HG02870 (cell line): ENCODE measurements around the gene HCN2.

Experiments
- ATAC-seq: cut with Tn5 transposase; IDR thresholded peaks from one replicate; pipeline ENCODE4 v1.9.1; 2021; ENCODE audit warnings: mild to moderate bottlenecking, moderate library complexity; ENCODE audit not compliant: unreplicated experiment

HCN2 gene

DNA sequence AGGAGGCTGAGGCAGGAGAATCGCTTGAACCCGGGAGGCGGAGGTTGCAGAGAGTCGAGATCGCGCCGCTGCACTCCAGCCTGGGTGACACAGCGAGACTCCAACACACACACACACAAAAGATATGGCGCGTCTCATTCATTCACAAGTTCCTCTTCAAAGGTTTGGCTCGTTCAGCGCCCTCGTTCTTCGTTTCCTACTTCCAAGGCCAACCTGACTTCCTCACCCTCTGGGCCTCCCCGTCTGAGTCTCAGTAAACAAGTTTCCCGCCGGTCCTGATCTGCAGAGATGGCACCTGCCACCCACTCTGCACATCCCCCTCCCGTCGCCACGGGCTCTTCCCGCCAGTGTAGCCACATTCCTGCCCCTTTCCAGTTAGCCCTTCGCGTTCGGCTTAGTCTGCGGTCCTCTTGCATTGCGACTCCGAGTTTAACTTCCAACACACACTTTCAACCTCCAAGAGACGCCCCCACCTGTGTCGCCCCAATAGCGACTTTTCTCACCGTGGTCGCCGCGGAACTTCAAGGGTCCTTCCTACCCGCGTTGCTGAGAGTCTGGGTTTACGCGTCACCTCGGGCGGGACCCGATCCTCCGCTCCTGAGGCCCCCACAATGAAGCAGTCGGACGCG, 18.6 kb upstream of the HCN2 start:
- no peak for ATAC-seq

DNA sequence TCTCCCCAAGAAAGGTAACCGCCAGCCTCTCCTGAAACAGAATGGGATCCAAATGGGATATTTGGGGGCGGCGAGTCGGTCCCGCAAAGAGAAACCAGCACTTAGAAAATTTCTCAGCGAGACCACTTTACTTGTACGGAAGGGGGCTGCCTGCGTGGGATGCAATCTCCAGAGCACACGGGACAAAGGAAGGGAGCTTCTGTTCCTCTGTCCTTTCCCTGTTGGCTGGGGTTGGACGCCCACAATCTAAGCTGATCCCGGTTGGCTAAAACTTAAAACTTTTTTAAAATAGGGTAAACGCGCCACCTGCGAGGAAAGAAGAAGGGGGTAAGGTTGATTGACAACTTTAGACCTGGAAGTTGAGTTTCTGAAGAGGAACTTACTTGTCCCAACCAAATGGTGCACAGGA, 18.1 kb upstream of the HCN2 start:
- ATAC-seq, result no peak

DNA sequence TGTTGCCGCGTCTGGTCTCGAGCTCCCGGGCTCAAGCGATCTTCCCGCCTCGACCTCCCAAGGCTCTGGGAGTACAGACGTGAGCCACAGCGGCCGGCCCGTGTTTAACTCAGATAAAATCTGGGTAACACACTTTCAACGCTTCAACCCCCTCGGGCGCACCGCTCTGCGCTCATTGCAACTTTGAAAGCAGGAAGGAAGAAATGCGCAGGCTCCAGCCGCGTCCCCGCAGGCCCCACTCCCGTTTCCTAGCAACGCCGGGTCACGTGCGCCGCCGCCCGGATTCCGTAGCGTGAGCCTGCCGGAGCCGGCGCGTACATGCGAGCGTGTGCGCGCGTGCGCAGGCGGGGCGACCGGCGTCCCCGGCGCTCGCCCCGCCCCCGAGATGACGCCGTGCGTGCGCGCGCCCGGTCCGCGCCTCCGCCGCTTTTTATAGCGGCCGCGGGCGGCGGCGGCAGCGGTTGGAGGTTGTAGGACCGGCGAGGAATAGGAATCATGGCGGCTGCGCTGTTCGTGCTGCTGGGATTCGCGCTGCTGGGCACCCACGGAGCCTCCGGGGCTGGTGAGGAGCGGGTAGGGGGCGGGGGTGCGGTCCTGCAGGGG, 17.4 kb upstream of the HCN2 start, which contains the start of gene BSG:
Gene BSG, plus strand, starts transcription at position 457 of the 603 bp plus-strand sequence. Its CDS starts 39 bp downstream, at position 496.
- ATAC-seq, result peak; percentile 69

DNA sequence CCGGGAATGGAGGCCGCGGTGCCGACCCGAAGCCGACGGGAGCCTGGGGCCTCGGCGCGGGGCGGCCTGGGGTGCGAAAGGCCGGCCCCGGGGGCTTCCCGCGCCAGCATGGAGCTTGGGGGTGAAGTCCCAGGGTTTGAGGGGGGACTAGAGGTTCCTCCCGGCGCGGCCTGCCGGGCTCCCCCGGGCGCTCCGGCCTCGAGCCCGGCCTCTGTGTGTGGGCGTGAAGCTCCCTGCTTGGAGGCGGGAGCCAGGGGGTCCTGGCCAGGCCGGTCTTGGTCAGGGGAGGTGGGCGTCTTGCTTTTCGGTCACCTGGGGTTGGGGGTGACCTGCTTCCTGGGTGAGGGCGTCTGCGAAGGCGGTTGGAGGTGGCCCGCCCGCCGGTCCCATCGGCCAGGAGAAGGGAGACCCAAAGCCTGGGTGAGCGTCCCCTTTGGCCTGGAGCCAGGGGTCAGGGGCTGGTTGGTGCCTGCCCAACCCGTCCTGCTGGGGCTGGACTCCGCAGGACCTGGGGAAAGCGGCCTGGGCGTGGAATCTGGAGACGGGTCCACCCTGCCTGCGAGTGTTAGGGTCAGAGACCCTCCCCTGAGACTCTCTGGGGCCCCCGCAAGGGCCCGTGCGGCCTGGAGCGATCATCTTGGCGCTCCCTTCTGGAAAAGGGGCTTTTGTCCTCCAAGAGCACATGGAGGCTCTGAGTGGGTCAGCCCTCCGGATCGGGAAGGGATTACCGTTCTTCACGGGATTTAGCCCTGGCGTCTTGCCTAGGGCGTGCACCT, 16.8 kb upstream of the HCN2 start:
- ATAC-seq, result peak; percentile 24

DNA sequence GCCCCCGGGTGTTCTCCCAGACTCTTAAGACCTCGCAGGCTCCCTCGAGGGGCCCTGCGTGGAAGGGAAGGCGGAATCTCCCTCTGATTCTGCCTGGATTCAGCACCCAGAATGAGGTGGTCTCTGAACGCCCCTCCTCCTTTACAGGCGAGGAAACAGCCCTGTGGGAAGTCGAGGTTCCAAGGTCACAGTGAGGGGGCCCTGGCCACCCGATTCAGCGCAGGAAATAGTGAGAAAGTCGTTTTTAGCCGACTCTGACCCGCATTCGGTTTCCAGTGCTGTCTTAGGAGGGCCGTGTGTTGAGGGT, 16.2 kb upstream of the HCN2 start:
- ATAC-seq, result no peak

DNA sequence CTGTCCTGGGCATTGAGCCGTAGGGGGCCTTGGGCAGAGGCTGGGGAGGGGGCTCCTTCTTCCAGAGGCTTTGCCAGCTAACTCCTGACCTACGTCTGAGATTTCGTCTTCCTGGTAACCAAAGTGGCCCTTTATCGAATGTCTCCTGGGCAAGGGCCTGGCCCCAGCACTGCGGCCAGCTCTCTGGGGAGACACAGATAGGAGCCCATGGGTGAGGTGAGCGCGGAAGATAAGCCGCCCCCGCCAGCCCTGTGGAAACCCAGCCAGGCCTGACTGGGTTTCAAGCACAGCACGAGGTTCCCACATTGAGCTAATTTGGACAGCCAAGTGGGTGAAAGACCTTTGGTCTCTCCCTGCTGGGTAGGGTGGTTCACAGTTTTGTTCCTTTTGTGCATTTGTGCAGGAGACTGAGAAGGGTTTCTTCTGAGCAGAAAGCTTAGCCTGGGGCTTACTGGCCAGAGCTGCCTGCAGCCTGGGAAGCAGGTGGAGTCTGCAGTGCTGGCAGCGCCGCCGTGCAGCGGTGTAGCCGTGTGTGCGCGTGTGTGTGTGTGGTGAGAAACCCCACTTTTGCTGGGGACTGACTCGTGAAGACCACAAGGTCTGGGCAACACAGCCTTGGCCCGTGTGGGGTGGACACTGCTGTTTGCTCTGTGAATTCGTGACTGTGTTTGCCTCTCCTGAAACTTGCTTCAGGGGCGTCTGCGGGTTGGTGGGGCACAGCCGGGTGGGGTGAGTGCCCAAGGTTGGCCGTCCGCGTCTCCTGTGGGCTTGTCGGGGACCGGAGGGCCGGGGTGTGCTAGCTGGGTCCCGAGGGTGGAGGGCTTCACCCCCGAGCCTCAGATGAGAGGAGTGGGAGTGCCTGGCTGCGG, 14.8 kb upstream of the HCN2 start:
- no peak for ATAC-seq

DNA sequence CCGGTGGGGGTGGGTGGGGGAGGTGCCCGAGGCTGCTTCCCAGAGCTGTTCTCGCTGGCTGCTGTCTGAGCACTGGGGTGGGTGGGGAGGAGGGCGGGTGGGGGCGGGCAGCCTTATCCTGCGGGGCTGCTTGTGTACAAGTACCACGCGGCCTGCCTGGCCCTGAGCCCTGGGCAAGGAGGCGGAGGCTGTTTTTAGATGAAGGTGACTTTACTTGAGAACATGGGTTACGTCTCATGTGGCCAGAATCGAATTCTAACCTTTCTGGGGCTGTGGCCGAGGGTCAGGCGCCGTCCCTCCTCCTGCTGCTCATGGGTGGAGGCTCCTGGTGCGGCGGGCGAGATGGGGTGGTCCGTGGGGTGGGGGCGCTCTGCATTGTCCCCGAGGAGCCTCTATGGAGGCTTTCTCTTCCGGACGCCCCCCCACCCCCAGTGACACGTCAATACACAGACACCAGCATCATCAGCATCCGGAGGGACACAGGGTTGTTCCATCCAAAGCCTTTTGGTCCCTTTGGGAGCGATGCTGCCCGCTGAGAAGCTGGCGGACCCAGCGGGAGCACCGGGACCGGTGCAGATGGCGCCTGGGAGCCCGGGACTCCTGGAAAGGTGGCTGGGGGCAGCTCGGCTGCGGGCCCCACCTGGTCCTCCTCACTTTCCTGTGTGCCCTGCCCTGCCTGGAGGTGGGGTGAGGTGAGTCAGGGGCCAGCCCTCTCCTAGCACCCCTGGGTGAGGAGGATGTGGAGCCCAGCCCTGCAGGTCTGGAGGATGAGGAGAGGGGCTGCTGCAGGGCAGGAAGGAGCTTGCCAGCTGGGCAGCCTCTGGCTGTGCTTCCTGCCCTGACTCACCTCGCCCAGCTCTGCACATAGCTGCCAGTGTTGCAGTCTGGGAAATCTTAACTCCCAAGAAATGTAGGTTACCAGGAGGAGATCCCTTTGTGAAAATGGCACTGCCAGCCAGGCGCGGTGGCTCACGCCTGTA, 13.9 kb upstream of the HCN2 start:
- ATAC-seq, result no peak

DNA sequence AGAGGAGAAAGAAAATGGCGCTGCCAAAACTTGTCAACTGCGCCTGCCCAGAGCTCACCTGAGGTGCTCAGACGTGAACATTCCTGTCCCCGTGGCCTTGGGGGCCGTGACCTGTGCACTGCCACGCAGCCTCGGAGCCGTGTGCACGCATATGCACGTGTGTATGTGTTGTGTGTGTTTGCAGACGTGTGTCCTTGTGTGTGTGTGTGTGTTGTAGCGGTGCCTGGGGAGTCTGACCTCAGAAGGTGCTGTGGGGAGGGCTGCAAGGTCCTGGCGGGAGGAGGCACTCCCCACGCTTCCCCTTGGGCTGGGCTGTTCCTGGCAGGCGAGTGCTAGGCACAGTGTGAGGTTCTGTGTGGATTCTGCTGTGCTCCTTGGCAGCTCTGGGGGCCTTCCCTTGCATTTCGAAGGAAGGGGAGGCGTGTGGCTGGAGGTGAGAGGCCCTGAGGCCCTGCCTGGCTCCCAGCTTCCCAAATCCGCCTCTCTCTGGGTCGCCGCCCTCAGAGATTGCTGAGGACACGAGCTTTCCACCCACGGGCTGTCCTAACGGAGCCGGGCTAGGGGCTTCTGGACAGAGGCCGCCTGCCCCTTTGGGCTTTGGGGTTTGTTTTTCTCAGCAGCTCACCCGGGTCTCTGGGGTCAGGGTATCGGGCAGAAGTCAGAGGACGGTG, 12.8 kb upstream of the HCN2 start:
- no peak for ATAC-seq

DNA sequence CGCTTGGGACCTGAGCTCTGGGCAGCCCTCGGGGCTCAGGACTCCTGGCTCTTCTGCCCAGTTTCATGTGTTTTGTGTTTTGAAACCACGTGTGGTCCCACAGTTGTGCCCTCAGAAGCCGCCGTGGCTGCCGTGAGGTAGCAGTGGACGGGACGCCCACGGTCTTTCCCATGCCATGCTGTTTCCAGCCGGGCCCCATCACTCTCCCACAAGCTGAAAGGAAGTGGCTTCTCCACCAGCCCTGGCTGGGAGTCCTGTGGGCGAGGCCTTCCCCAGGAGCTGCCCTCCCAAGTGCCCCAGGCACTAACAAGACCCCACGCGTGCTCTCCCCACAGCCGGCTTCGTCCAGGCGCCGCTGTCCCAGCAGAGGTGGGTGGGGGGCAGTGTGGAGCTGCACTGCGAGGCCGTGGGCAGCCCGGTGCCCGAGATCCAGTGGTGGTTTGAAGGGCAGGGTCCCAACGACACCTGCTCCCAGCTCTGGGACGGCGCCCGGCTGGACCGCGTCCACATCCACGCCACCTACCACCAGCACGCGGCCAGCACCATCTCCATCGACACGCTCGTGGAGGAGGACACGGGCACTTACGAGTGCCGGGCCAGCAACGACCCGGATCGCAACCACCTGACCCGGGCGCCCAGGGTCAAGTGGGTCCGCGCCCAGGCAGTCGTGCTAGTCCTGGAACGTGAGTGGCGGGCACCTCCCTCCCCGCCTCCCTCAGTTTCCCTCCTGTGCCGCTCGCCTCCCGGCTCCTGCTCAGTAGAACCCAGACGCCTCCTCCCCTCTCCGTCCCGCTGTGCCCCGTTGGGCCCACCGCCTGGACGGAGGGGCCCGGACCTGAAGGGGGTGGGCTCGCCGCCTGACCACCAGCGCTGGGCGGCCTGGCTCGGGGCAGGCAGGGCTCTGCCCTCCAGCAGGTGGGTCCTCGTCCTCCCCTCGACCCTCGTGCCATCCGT, 12.0 kb upstream of the HCN2 start:
- no peak for ATAC-seq

DNA sequence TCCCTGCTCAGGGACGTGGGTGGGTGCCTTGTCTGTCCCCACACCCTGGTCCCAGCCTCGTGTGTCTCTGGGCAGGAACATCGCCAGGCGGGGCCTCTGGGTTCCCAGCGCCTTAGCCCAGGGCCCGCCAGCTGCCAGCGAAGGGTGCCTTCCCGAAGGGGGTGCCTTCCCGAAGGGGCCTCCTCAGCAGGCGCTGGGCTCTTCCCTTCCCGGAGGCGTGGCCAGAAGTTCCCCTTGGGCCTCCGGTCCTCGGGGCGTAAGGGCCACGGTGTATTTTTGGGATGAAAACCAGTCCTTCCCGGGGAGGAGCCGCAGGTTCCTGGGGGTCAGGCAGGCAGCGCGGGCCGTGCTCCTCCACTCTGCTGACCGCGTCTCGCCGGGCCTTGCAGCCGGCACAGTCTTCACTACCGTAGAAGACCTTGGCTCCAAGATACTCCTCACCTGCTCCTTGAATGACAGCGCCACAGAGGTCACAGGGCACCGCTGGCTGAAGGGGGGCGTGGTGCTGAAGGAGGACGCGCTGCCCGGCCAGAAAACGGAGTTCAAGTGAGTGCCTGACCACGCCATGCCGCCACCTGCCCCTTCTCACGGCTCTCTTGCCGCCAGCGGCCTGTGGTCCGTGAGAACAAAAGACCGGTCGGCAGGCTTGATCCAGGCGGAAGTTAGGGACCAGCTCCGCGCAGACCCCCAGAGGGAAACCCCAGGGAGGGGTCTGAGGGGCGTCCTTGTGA, 10.4 kb upstream of the HCN2 start:
- no peak for ATAC-seq

DNA sequence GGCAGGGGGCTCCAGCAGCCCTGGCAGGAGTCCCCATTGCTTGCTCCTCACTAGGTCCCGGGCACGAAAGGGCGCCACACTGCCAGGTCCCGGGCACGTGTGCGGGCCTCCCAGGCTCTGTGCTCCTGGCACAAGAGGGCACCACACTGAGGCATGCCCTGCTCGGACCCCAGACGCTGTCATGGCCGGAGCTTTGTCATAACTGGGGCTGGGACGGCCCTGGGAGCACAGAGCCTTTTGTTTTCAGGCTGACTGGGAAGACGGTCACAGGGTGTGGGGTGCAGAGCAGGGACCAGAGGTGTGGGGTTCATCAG, 9.9 kb upstream of the HCN2 start:
- ATAC-seq, result no peak

DNA sequence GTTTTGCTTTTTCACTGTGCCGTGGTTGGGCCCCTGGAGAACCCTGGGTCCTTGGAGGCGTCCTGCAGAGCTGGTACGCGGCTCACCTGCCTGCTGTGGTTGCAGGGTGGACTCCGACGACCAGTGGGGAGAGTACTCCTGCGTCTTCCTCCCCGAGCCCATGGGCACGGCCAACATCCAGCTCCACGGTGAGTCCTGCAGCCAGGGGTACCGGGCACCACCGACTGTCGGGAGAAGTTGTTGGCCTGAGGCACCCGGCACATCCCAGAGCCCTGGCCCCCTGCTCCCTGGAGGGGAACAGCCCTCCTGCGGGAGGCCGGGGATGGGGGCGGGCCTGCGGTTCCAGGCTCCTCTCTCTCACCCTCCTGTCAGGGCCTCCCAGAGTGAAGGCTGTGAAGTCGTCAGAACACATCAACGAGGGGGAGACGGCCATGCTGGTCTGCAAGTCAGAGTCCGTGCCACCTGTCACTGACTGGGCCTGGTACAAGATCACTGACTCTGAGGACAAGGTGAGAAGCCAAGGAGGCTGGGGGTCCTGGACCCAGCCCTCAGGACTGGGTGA, 9.3 kb upstream of the HCN2 start:
- ATAC-seq, result no peak

DNA sequence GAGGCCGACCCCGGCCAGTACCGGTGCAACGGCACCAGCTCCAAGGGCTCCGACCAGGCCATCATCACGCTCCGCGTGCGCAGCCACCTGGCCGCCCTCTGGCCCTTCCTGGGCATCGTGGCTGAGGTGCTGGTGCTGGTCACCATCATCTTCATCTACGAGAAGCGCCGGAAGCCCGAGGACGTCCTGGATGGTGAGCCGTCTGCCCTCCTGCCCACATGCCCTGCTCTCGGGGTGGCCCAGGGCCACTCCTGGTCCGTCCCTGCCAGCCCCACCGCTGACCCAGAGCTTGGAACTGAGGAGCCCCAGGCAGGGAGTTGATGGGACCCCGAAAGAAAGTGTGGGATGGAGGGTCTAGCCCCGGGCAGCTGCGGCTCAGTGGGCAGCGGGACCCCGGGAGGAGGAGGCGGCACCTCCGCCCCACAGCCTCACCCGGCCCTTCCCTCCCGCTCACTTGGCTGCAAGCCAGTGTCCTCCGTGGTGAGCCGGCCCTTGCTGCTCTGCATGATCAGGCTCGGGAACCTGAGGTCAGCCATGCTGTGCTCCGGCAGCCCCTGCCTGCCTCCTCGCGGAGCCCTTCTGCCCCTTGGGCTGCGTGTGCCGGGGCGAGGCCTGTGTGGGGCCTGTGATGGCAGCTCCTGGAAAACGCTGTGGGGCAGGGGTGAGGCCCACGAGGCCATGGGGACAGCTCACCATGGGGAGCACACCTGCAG, 8.1 kb upstream of the HCN2 start:
- ATAC-seq, result no peak

DNA sequence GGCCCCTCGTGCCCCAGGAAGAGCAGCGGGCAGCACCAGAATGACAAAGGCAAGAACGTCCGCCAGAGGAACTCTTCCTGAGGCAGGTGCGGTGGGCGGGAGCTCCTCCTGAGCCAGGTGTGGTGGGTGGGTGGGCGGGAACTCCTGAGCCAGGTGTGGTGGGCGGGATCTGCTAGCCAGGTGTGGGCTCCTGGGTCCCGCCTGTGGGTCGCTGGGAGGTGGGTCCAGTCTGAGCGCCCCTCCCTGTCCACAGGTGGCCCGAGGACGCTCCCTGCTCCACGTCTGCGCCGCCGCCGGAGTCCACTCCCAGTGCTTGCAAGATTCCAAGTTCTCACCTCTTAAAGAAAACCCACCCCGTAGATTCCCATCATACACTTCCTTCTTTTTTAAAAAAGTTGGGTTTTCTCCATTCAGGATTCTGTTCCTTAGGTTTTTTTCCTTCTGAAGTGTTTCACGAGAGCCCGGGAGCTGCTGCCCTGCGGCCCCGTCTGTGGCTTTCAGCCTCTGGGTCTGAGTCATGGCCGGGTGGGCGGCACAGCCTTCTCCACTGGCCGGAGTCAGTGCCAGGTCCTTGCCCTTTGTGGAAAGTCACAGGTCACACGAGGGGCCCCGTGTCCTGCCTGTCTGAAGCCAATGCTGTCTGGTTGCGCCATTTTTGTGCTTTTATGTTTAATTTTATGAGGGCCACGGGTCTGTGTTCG, 7.0 kb upstream of the HCN2 start:
- ATAC-seq, result no peak

DNA sequence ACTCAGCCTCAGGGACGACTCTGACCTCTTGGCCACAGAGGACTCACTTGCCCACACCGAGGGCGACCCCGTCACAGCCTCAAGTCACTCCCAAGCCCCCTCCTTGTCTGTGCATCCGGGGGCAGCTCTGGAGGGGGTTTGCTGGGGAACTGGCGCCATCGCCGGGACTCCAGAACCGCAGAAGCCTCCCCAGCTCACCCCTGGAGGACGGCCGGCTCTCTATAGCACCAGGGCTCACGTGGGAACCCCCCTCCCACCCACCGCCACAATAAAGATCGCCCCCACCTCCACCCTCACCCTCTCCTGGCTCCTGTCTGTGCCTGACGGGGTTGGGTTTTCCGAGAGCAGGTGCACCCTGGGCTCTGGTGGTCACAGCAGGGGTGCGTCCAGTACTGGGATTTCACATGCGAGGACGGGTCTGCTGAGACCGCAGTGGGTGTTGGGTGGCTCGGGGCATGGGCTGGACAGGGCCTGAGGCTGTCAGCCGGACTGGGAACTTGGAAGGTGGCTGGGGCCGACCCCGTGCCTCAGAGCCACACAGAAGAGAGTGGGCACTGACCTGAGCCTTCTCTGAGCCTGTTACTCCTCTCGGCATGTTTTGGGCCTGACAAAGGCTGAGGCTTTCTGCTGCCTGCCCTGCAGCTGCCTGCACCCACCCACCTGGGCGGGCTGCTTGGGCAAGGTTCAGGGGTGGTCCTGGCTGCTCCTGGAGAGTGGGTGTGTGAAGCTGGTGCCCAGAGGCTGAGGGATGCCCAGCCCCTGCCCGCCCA, 6.3 kb upstream of the HCN2 start:
- no peak for ATAC-seq

DNA sequence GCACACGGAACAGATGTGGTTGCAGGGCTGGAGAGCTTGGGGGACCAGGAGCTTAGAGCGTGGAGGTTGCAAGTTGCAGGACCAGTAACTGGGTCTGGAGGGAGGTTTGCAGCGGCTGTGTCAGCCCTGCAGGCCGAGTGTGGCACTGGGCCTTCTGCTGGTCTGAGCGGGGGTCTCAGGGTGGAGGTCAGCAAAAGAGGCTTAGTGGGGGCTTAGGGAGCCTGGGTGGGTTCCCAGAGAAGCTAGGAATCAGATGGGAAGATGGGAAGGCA, 5.8 kb upstream of the HCN2 start:
- no peak for ATAC-seq
